Gastroesophageal sphincter (tissue), 4 donors: ENCODE measurements around the gene ZNF569. TPM values are rescaled to one million over a fixed set of nuclear protein-coding genes. Genes with fewer than 3 reads are reported as not detected.

Experiments used
- ATAC-seq: fragments of 150-250 bp; one replicate; pipeline ENCODE4 v1.9.1; 2016; ENCODE audit warnings: mild to moderate bottlenecking, moderate library complexity
- H3K27ac ChIP-seq, 4 donors: fragments of 200-600 bp; sonication (generic) in 3 of 4; 1 replicate in 3 of 4; 2 replicates in 1 of 4; pipeline ENCODE4 v1.5.1; 2016 to 2019
- H3K27me3 ChIP-seq: fragments of 200-600 bp; sonication (generic); one replicate; pipeline ENCODE4 v1.5.1; 2019
- H3K36me3 ChIP-seq, 2 donors: fragments of 200-600 bp; sonication (generic); one replicate each; pipeline ENCODE4 v1.5.1; 2019; ENCODE audit warnings: control low read depth in 1 of 2
- H3K4me1 ChIP-seq, 3 donors: fragments of 200-600 bp; sonication (generic); 1 replicate in 2 of 3; 2 replicates in 1 of 3; pipeline ENCODE4 v1.5.1; 2016 to 2019; ENCODE audit warnings: control low read depth in 2 of 3
- H3K4me3 ChIP-seq, 2 donors: fragments of 200-600 bp; sonication (generic); one replicate each; pipeline ENCODE4 v1.5.1; 2019; ENCODE audit warnings: mild to moderate bottlenecking in 1 of 2, moderate library complexity in 1 of 2
- H3K9me3 ChIP-seq, 3 donors: fragments of 200-600 bp; sonication (generic); one replicate each; pipeline ENCODE4 v1.5.1; 2017 to 2019; ENCODE audit warnings: control low read depth in 2 of 3
- CTCF ChIP-seq, 4 experiments: fragments of 200-600 bp in 2 of 4; fragments of 450-650 bp in 2 of 4; sonication (generic) in 1 of 4; IDR thresholded peaks; one replicate each; pipeline ENCODE4 v1.5.1; 2017 to 2019; ENCODE audit warnings: antibody characterized with exemption in 4 of 4, mild to moderate bottlenecking in 2 of 4, moderate library complexity in 2 of 4
- EP300 ChIP-seq: sonication (generic); formaldehyde crosslinking; IDR thresholded peaks from one replicate; pipeline ENCODE4 v1.6.1; 2017; ENCODE audit warnings: antibody characterized with exemption, mild to moderate bottlenecking
- POLR2A ChIP-seq, 2 donors: fragments of 450-650 bp; IDR thresholded peaks; one replicate each; pipeline ENCODE4 v1.6.1; 2017; ENCODE audit warnings: antibody characterized with exemption in 2 of 2, mild to moderate bottlenecking in 2 of 2, moderate library complexity in 1 of 2
- POLR2AphosphoS5 ChIP-seq: sonication (generic); formaldehyde crosslinking; IDR thresholded peaks from one replicate; pipeline ENCODE4 v1.6.1; 2017; ENCODE audit warnings: antibody characterized with exemption
- WGBS, 2 donors: methylation state at CpG; one replicate each; pipeline ENCODE4 v1.1.5; 2018; ENCODE audit warnings: low coverage in 1 of 2; 5-methylcytosine and 5-hydroxymethylcytosine counted together
- total RNA-seq, 4 donors: library from RNA; depleted of rRNA; stranded (reverse); fragments of >200 nt; gene quantifications; one replicate each; pipeline ENCODE4 v1.1.0, GENCODE V29; 2016

Gene ZNF569
- total RNA-seq, 4 donors from 2014 or later = 5.5 to 15.4 (median 6.9) TPM

GRCh38 chr19:37472165-37472564 lies 4.9 kb upstream of the ZNF569 start:
- peaks cover 0 to 28% (median 9%) of the 10 kb centered on the region in 3 donors for H3K4me1 ChIP-seq
- peaks cover 0 to 40% (median 0%) of the 10 kb centered on the region in 3 donors for H3K9me3 ChIP-seq
- H3K4me3 ChIP-seq = no peak overlapping the region
- peaks cover 5 to 53% of the 10 kb centered on the region in 2 donors for H3K36me3 ChIP-seq
- H3K27ac ChIP-seq = no peak overlapping the region
- WGBS, 2 donors = 97 to 100% methylated on average over 2 to 8 of the region's 9 CpGs
- ATAC-seq = no peak
- H3K27me3 ChIP-seq = no peaks in the 10 kb centered on the region
- TF ChIP-seq POLR2A (IDR thresholded peaks at IDR 0.05) (no peak), EP300 (no peak), POLR2AphosphoS5 (no peak), CTCF (IDR thresholded peaks at IDR 0.05) (no peak)

- peaks cover 0 to 33% of the 10 kb centered on the region in 2 donors for H3K36me3 ChIP-seq
- no peaks in the 10 kb centered on the region for H3K27me3 ChIP-seq
- H3K4me3 ChIP-seq = peak overlapping the region in 1 of 2 donors; percentile 91
- no peak for TF ChIP-seq EP300
- no peak for TF ChIP-seq POLR2AphosphoS5
- no peak for ATAC-seq
- H3K27ac ChIP-seq = peak overlapping the region in 1 of 4 donors; percentile 98
- peaks cover 0 to 21% (median 0%) of the 10 kb centered on the region in 3 donors for H3K9me3 ChIP-seq
- 77 to 81% methylated on average over 4 of the region's 4 CpGs for WGBS, 2 donors
- peaks cover 0 to 39% (median 9%) of the 10 kb centered on the region in 3 donors for H3K4me1 ChIP-seq
These were observed 3.0 kb upstream of the ZNF569 start for GRCh38 chr19:37470216-37470615.

GRCh38 chr19:37468961-37469777 lies 1.9 kb upstream of the ZNF569 start, which contains the start of gene ZNF570:
ZNF570 (plus strand) TSS chr19:37469356; CDS start chr19:37470355, 999 bp downstream.
- H3K9me3 ChIP-seq = peaks cover 0 to 10% (median 0%) of the 10 kb centered on the region in 3 donors
- peak within 1 kb of the TSS; percentile 44 to 91 for H3K4me3 ChIP-seq
- peaks cover 0 to 39% (median 9%) of the 10 kb centered on the region in 3 donors for H3K4me1 ChIP-seq
- TF ChIP-seq POLR2AphosphoS5 (peak; percentile 84), EP300 (no peak), CTCF (IDR thresholded peaks at IDR 0.05) (no peak), POLR2A (IDR thresholded peaks at IDR 0.05) (peak; percentile 65 to 80)
- WGBS, 2 donors = 0 to 1% methylated on average over 4 to 14 of the region's 63 CpGs
- peak within 1 kb of the TSS; percentile 50 to 98 (median 94) for H3K27ac ChIP-seq
- no peaks in the 10 kb centered on the region for H3K27me3 ChIP-seq
- ATAC-seq = peak; percentile 88
- peaks cover 0 to 32% of the 10 kb centered on the region in 2 donors for H3K36me3 ChIP-seq

- peaks cover 0 to 6% (median 0%) of the 10 kb centered on the region in 3 donors for H3K9me3 ChIP-seq
- peak overlapping the region; percentile 83 to 91 for H3K4me3 ChIP-seq
- ATAC-seq = no peak
- WGBS, 2 donors = 20 to 48% methylated on average over 7 to 9 of the region's 18 CpGs
- peak overlapping the region in 3 of 4 donors; percentile 93 to 98 (median 95) for H3K27ac ChIP-seq
- no peaks in the 10 kb centered on the region for H3K27me3 ChIP-seq
- H3K36me3 ChIP-seq = peaks cover 0 to 37% of the 10 kb centered on the region in 2 donors
- peaks cover 0 to 39% (median 9%) of the 10 kb centered on the region in 3 donors for H3K4me1 ChIP-seq
- no peak for TF ChIP-seq EP300
- no peak for TF ChIP-seq POLR2A (IDR thresholded peaks at IDR 0.05)
- no peak for TF ChIP-seq CTCF (IDR thresholded peaks at IDR 0.05)
- TF ChIP-seq POLR2AphosphoS5 = no peak
These were observed 405 bp upstream of the ZNF569 start for GRCh38 chr19:37467608-37468090.

- H3K36me3 ChIP-seq = peaks cover 0 to 43% of the 10 kb centered on the region in 2 donors
- TF ChIP-seq EP300 = no peak
- TF ChIP-seq POLR2AphosphoS5 = no peak
- no peak for TF ChIP-seq POLR2A (IDR thresholded peaks at IDR 0.05)
- WGBS, 2 donors = 27 to 33% methylated on average over 21 to 25 of the region's 25 CpGs
- no peaks in the 10 kb centered on the region for H3K27me3 ChIP-seq
- H3K4me1 ChIP-seq = peaks cover 0 to 39% (median 9%) of the 10 kb centered on the region in 3 donors
- H3K9me3 ChIP-seq = peaks cover 0 to 19% (median 0%) of the 10 kb centered on the region in 3 donors
- no peak for ATAC-seq
- peak overlapping the region; percentile 76 to 98 (median 94) for H3K27ac ChIP-seq
- H3K4me3 ChIP-seq = peak overlapping the region; percentile 83 to 91
These were observed 907 bp downstream of the ZNF569 start for GRCh38 chr19:37466277-37466797.
